Parathyroid adenoma (tissue), 2 donors: ENCODE results near the gene PAX5.

Experiments
- H2AFZ ChIP-seq: fragments of 300-600 bp; sonication (generic); one replicate; pipeline ENCODE4 v1.7.0; 2017; ENCODE audit warnings: antibody characterized with exemption, mild to moderate bottlenecking
- H3K27ac ChIP-seq: fragments of 300-600 bp; sonication (generic); one replicate; pipeline ENCODE4 v1.7.0; 2017
- H3K27me3 ChIP-seq: fragments of 300-600 bp; sonication (generic); one replicate; pipeline ENCODE4 v1.7.0; 2017; ENCODE audit warnings: low read length; ENCODE audit not compliant: control insufficient read depth, insufficient read depth
- H3K36me3 ChIP-seq: fragments of 300-600 bp; sonication (generic); one replicate; pipeline ENCODE4 v1.7.0; 2017; ENCODE audit warnings: low read length; ENCODE audit not compliant: control insufficient read depth, insufficient read depth
- H3K4me1 ChIP-seq: fragments of 300-600 bp; sonication (generic); one replicate; pipeline ENCODE4 v1.7.0; 2017; ENCODE audit warnings: control low read depth
- H3K4me2 ChIP-seq: fragments of 300-600 bp; sonication (generic); one replicate; pipeline ENCODE4 v1.7.0; 2017; ENCODE audit warnings: low read length
- H3K4me3 ChIP-seq: fragments of 300-600 bp; sonication (generic); one replicate; pipeline ENCODE4 v1.7.0; 2017; ENCODE audit warnings: low read depth, low read length
- H3K79me2 ChIP-seq: fragments of 300-600 bp; sonication (generic); one replicate; pipeline ENCODE4 v1.7.0; 2017; ENCODE audit warnings: control low read depth
- H3K9ac ChIP-seq: fragments of 300-600 bp; sonication (generic); one replicate; pipeline ENCODE4 v1.7.0; 2017; ENCODE audit warnings: mild to moderate bottlenecking
- H3K9me3 ChIP-seq: fragments of 300-600 bp; sonication (generic); one replicate; pipeline ENCODE4 v1.7.0; 2017; ENCODE audit warnings: low read length; ENCODE audit not compliant: control insufficient read depth
- CTCF ChIP-seq: fragments of 300-600 bp; sonication (generic); IDR thresholded peaks from one replicate; pipeline ENCODE4 v1.7.0; 2017; ENCODE audit warnings: antibody characterized with exemption, mild to moderate bottlenecking
- donor health status: primary hyperparathyroidism.

The PAX5 gene

GRCh38 chr9:36913393-36914211 lies 120.5 kb downstream of the PAX5 start:
- H3K27ac ChIP-seq, result no peak overlapping the region
- no peaks in the 10 kb centered on the region for H3K4me1 ChIP-seq
- no peak overlapping the region for H2AFZ ChIP-seq
- no peaks in the 10 kb centered on the region for H3K79me2 ChIP-seq
- no peaks in the 10 kb centered on the region for H3K9me3 ChIP-seq
- H3K36me3 ChIP-seq, result no peaks in the 10 kb centered on the region
- no peak overlapping the region for H3K9ac ChIP-seq
- H3K4me2 ChIP-seq, result no peak overlapping the region
- H3K4me3 ChIP-seq, result no peak overlapping the region
- no peaks in the 10 kb centered on the region for H3K27me3 ChIP-seq
- TF ChIP-seq CTCF, result no peak

DNA sequence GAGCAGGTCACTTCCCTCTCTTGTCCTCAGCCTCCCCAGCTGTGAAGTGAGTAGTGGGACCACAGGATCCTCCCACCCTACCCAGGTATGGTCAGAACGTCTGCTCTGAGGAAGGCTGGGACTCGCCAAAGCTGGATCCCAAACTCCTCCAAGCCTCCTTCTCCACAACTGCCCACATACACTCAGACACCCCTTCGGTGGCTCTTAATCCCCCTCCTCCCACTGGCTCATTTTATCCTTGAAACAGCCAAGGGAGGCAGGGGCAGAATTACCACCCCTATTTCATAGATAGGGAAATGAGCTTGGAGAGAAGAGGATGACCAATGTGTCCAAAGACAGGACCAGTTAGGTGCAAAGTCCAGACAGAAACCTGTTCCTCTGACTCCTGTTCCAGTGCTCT lies 121.4 kb downstream of the PAX5 start:
- Histone ChIP-seq H3K9ac (no peak overlapping the region), H3K9me3 (no peaks in the 10 kb centered on the region), H2AFZ (no peak overlapping the region), H3K79me2 (no peaks in the 10 kb centered on the region), H3K27ac (no peak overlapping the region), H3K36me3 (no peaks in the 10 kb centered on the region), H3K4me1 (no peaks in the 10 kb centered on the region), H3K4me3 (no peak overlapping the region), H3K4me2 (no peak overlapping the region), H3K27me3 (no peaks in the 10 kb centered on the region)
- no peak for TF ChIP-seq CTCF

GRCh38 chr9:36911601-36912412 lies 122.3 kb downstream of the PAX5 start:
- Histone ChIP-seq H3K27me3 (no peaks in the 10 kb centered on the region), H3K27ac (no peak overlapping the region), H2AFZ (no peak overlapping the region), H3K4me1 (no peaks in the 10 kb centered on the region), H3K4me2 (no peak overlapping the region), H3K4me3 (no peak overlapping the region), H3K79me2 (no peaks in the 10 kb centered on the region), H3K36me3 (no peaks in the 10 kb centered on the region), H3K9ac (no peak overlapping the region), H3K9me3 (no peaks in the 10 kb centered on the region)
- TF ChIP-seq CTCF, result no peak

GRCh38 chr9:36911037-36911436 lies 123.0 kb downstream of the PAX5 start:
- Histone ChIP-seq H3K27me3 (no peaks in the 10 kb centered on the region), H3K79me2 (no peaks in the 10 kb centered on the region), H3K4me1 (no peaks in the 10 kb centered on the region), H2AFZ (no peak overlapping the region), H3K4me2 (no peak overlapping the region), H3K36me3 (no peaks in the 10 kb centered on the region), H3K27ac (no peak overlapping the region), H3K4me3 (no peak overlapping the region), H3K9me3 (no peaks in the 10 kb centered on the region), H3K9ac (no peak overlapping the region)
- TF ChIP-seq CTCF, result no peak
